Measurements from ENCODE around the gene RACGAP1. TPM values are rescaled to one million over a fixed set of nuclear protein-coding genes. Genes with fewer than 3 reads are reported as not detected.

Gene RACGAP1
- total and polyA plus RNA-seq, 2 of the 4 experiments (the other 2 are of a cell fraction): 37.9 to 110 TPM

DNA sequence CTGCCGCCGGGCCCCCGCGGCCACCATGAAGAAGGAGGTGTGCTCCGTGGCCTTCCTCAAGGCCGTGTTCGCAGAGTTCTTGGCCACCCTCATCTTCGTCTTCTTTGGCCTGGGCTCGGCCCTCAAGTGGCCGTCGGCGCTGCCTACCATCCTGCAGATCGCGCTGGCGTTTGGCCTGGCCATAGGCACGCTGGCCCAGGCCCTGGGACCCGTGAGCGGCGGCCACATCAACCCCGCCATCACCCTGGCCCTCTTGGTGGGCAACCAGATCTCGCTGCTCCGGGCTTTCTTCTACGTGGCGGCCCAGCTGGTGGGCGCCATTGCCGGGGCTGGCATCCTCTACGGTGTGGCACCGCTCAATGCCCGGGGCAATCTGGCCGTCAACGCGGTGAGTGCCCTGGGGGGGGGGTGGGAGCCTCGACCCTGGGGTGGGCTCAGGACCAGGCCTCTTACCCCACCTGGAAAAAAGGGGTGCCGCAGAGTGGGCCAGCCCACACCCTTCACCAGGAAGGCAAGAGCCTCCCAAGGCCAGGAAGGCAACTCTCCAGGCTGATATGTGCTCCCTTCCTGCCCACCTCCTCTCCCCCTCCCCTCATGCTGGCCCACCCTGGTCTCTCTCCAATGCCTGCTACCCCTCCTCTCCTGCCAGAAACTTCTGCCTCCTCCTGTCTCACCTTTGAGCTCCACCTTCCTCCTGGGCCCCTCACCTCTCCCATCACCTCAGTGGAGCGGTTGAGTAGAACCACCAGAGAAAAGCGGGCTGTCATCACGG is 63.1 kb downstream of the RACGAP1 start (continued):
- no peak for TF ChIP-seq CEBPB (IDR thresholded peaks at IDR 0.05; ENCODE audit: low read depth, low read length)

DNA sequence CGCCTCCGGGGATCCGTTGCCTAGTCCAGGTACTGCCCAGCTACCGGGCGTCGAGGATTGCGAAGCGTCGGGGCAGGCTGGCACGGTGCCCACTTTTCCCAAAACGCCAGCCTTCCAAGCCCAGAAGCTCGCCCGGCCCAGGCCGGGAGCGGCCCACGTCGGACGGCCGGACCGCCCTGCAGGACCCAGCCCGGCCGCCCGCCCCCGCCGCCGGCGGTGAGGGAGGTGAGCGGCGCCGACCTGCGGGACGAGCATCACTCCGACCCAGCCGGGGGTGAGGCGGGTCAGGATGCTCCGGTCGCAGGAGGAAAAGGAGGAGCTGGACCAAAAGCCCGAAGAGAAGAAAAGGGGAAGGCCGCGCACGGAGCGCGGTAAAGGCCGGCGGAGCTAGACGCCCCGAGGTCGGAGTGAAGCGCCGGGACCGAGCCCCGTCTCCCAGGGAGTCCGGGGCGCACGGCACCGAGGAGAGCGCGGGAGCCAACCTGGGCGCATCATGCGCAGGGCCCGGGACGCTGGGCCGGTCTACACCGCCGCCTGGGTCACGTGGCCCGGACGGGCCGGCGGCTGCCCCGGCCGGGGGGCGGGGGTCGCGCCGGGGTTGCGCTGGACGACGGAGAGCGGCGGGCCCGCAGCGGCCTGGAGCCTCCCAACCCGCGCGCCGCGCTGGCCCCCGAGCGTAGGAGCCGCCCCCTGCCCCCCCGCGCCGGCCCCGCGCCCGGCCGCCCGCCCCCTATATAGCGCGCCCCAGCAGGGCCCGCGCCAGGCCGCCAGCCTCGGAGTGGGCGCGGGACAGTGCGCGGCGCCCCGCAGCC is 64.0 kb downstream of the RACGAP1 start, which contains the start of gene AQP5:
Gene AQP5, plus strand, starts transcription at position 762 of the 812 bp plus-strand sequence. CDS start 146 bp downstream, outside the sequence.
- Histone ChIP-seq H3K4me2 (ENCODE audit: low read depth, low read length) (no peak within 1 kb of the TSS), H3K9ac (ENCODE audit: low read depth, low read length) (no peak within 1 kb of the TSS), H3K27ac (ENCODE audit: insufficient read depth, low read length) (no peak within 1 kb of the TSS), H4K8ac (ENCODE audit: low read depth in 2 of 2, low read length in 2 of 2) (no peak within 1 kb of the TSS), H3K56ac (ENCODE audit: extremely low read depth, insufficient read depth, low read length) (no peak within 1 kb of the TSS), H2BK5ac (ENCODE audit: low read depth, low read length, poor library complexity, severe bottlenecking) (no peak within 1 kb of the TSS), H3K27me3 (ENCODE audit: control insufficient read depth, insufficient read depth, low read length) (peaks cover 94% of the 10 kb centered on the region), H4K20me1 (ENCODE audit: insufficient read depth, low read length) (no peaks in the 10 kb centered on the region), H2AK5ac (ENCODE audit: low read depth, low read length) (no peak within 1 kb of the TSS), H3K4ac (ENCODE audit: low read depth, low read length) (no peak within 1 kb of the TSS), H3K9me3 (ENCODE audit: control insufficient read depth, insufficient read depth, low read length) (no peaks in the 10 kb centered on the region), H2BK15ac (ENCODE audit: low read depth, low read length) (no peak within 1 kb of the TSS), H3K18ac (ENCODE audit: low read depth, low read length) (no peak within 1 kb of the TSS), H2BK120ac (ENCODE audit: low read depth, low read length) (no peak within 1 kb of the TSS), H3K4me1 (ENCODE audit: control insufficient read depth, insufficient read depth, low read length) (no peaks in the 10 kb centered on the region), H3K4me3 (ENCODE audit: insufficient read depth, low read depth, low read length) (no peak within 1 kb of the TSS; the same call in 1 of the 2 replicates), H3K36me3 (ENCODE audit: control insufficient read depth, insufficient read depth, low read length) (no peaks in the 10 kb centered on the region), H4K5ac (ENCODE audit: low read depth, low read length) (no peak within 1 kb of the TSS), H2AK9ac (replicated peaks; ENCODE audit: low read depth, low read length, poor library complexity) (peak within 1 kb of the TSS; percentile 37), H3K23ac (ENCODE audit: low read depth, low read length) (no peak within 1 kb of the TSS), H3K14ac (replicated peaks; ENCODE audit: low read depth, low read length) (no peak within 1 kb of the TSS), H2BK20ac (ENCODE audit: low read depth, low read length) (no peak within 1 kb of the TSS), H3K79me1 (ENCODE audit: low read depth in 1 of 2, low read length in 2 of 2) (no peaks in the 10 kb centered on the region), H3K9me1 (ENCODE audit: insufficient read depth, low read length) (no peaks in the 10 kb centered on the region), H4K91ac (ENCODE audit: insufficient read depth, low read depth, low read length) (no peak within 1 kb of the TSS), H2AFZ (replicated peaks; ENCODE audit: low read length, poor library complexity) (peak within 1 kb of the TSS; percentile 68)
- POLR2A ChIA-PET (ENCODE audit: unreplicated experiment): no interaction called here
- TF ChIP-seq RAD21 (IDR thresholded peaks at IDR 0.05; ENCODE audit: low read length) (no peak), POLR2A (IDR thresholded peaks at IDR 0.05; ENCODE audit: low read depth, low read length) (no peak)
- TF ChIP-seq, protein P1, sequence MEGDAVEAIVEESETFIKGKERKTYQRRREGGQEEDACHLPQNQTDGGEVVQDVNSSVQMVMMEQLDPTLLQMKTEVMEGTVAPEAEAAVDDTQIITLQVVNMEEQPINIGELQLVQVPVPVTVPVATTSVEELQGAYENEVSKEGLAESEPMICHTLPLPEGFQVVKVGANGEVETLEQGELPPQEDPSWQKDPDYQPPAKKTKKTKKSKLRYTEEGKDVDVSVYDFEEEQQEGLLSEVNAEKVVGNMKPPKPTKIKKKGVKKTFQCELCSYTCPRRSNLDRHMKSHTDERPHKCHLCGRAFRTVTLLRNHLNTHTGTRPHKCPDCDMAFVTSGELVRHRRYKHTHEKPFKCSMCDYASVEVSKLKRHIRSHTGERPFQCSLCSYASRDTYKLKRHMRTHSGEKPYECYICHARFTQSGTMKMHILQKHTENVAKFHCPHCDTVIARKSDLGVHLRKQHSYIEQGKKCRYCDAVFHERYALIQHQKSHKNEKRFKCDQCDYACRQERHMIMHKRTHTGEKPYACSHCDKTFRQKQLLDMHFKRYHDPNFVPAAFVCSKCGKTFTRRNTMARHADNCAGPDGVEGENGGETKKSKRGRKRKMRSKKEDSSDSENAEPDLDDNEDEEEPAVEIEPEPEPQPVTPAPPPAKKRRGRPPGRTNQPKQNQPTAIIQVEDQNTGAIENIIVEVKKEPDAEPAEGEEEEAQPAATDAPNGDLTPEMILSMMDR (conservative IDR thresholded peaks at IDR 0.05; ENCODE audit: low read depth, low read length): no peak
- TF ChIP-seq, protein P2, sequence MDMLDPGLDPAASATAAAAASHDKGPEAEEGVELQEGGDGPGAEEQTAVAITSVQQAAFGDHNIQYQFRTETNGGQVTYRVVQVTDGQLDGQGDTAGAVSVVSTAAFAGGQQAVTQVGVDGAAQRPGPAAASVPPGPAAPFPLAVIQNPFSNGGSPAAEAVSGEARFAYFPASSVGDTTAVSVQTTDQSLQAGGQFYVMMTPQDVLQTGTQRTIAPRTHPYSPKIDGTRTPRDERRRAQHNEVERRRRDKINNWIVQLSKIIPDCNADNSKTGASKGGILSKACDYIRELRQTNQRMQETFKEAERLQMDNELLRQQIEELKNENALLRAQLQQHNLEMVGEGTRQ (IDR thresholded peaks at IDR 0.05; ENCODE audit: low read depth, low read length): peak; percentile 45
- ATAC-seq (ENCODE audit: low read depth) (peak; percentile 40), DNase-seq (no peak)
- in situ Hi-C loops (cut with MboI; ENCODE audit: low sequenced_read_pairs) (loop anchor here (10.0 kb wide), 1 partner anchor 187 kb away; no protein-coding TSS in a partner anchor), dilution Hi-C loops (cut with HindIII; ENCODE audit: low sequenced_read_pairs, unreplicated experiment) (no loop called here), intact Hi-C loops (cut with micrococcal nuclease) (loop anchor here (10.0 kb wide), 1 partner anchor 213 kb away; no protein-coding TSS in a partner anchor)
- BruUV-seq (replicated peaks): no TSS peak
- WGBS, 2 experiments (ENCODE audit: extremely low coverage in 2 of 2, insufficient read length in 1 of 2): 10% methylated on average over 34 of the region's 111 CpGs; no CpG with 5 or more reads in 1 of the 2 experiments
- CTCF ChIA-PET: no interaction called here

All from IMR-90 (cell line).